ENCODE results near the gene BGLAP.

Gene BGLAP

DNA sequence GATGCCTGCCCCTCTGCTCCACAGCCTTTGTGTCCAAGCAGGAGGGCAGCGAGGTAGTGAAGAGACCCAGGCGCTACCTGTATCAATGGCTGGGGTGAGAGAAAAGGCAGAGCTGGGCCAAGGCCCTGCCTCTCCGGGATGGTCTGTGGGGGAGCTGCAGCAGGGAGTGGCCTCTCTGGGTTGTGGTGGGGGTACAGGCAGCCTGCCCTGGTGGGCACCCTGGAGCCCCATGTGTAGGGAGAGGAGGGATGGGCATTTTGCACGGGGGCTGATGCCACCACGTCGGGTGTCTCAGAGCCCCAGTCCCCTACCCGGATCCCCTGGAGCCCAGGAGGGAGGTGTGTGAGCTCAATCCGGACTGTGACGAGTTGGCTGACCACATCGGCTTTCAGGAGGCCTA lies 754 bp downstream of the BGLAP start:
- TF ChIP-seq, protein P1, sequence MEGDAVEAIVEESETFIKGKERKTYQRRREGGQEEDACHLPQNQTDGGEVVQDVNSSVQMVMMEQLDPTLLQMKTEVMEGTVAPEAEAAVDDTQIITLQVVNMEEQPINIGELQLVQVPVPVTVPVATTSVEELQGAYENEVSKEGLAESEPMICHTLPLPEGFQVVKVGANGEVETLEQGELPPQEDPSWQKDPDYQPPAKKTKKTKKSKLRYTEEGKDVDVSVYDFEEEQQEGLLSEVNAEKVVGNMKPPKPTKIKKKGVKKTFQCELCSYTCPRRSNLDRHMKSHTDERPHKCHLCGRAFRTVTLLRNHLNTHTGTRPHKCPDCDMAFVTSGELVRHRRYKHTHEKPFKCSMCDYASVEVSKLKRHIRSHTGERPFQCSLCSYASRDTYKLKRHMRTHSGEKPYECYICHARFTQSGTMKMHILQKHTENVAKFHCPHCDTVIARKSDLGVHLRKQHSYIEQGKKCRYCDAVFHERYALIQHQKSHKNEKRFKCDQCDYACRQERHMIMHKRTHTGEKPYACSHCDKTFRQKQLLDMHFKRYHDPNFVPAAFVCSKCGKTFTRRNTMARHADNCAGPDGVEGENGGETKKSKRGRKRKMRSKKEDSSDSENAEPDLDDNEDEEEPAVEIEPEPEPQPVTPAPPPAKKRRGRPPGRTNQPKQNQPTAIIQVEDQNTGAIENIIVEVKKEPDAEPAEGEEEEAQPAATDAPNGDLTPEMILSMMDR (IDR thresholded peaks at IDR 0.05; ENCODE audit: insufficient read depth, low read length, missing control alignments), result no peak
- CTCF ChIA-PET, result no interaction called here
- POLR2A ChIA-PET, result interaction anchor here (0.6 kb wide), 1 partner anchor 18 kb away, joined by 3 read pairs; no protein-coding TSS in a partner anchor
- DNase-seq (ENCODE audit: low read depth, low spot score), result no peak
- H3K4me3 ChIP-seq (ENCODE audit: low read depth, low read length), result no peak overlapping the region

GRCh38 chr1:156244126-156244525 lies 2.1 kb downstream of the BGLAP start:
- TF ChIP-seq, protein P1 (IDR thresholded peaks at IDR 0.05; ENCODE audit: insufficient read depth, low read length, missing control alignments), result no peak
- ChIA-PET POLR2A (no interaction called here), CTCF (no interaction called here)
- no peak overlapping the region for H3K4me3 ChIP-seq (ENCODE audit: low read depth, low read length)
- DNase-seq (ENCODE audit: low read depth, low spot score), result no peak

- no peak for DNase-seq (ENCODE audit: low read depth, low spot score)
- ChIA-PET POLR2A (no interaction called here), CTCF (no interaction called here)
- H3K4me3 ChIP-seq (ENCODE audit: low read depth, low read length), result no peak overlapping the region
- TF ChIP-seq, protein P1 (IDR thresholded peaks at IDR 0.05; ENCODE audit: insufficient read depth, low read length, missing control alignments), result no peak
These were observed 2.7 kb downstream of the BGLAP start for GRCh38 chr1:156244712-156245111.

- TF ChIP-seq, protein P1 (IDR thresholded peaks at IDR 0.05; ENCODE audit: insufficient read depth, low read length, missing control alignments), result no peak
- no peak for DNase-seq (ENCODE audit: low read depth, low spot score)
- H3K4me3 ChIP-seq (ENCODE audit: low read depth, low read length), result peak overlapping the region; percentile 40
- CTCF ChIA-PET, result interaction anchor here (0.7 to 1.5 kb wide), 11 partner anchors 12 to 156 kb away, joined by 3 to 6 read pairs (median 4); no protein-coding TSS in a partner anchor
- POLR2A ChIA-PET, result interaction anchor here (0.7 kb wide), 1 partner anchor 229 kb away, joined by 3 read pairs; no protein-coding TSS in a partner anchor
These were observed 3.7 kb downstream of the BGLAP start for GRCh38 chr1:156245451-156246232.

DNA sequence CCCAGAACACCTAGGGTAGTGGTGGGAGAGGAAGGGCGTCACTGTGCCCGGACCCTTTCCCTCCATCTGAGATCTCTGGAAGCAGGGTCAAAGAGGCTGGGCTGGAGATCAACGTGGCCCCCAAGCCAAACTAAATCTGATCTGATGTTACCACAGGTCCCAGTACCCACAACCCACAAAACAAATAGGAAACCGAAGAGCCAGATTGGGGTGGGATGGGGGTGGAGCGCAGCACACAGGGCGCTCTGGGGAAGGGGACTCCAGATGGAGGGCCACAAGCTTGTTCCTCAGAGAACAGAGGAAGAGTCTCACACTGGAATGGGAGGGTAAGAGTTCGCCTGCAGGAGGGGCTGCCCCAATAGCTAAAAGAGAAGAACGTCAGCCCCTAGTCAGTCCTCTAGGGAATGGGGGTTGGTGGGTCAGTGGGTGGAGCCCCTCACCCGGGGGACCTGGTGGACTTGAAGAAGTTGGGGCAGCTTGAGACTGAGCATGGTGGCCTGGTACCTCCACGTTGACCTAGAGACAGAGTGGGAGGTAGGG lies 4.3 kb downstream of the BGLAP start:
- TF ChIP-seq, protein P1 (IDR thresholded peaks at IDR 0.05; ENCODE audit: insufficient read depth, low read length, missing control alignments), result no peak
- no peak for DNase-seq (ENCODE audit: low read depth, low spot score)
- CTCF ChIA-PET, result interaction anchor here (0.7 to 1.5 kb wide), 10 partner anchors 11 to 156 kb away, joined by 3 to 6 read pairs (median 4); no protein-coding TSS in a partner anchor
- POLR2A ChIA-PET, result interaction anchor here (0.6 kb wide), 1 partner anchor 13 kb away, joined by 4 read pairs; no protein-coding TSS in a partner anchor
- H3K4me3 ChIP-seq (ENCODE audit: low read depth, low read length), result no peak overlapping the region

GRCh38 chr1:156246781-156247459 lies 4.9 kb downstream of the BGLAP start:
- H3K4me3 ChIP-seq (ENCODE audit: low read depth, low read length), result no peak overlapping the region
- ChIA-PET CTCF (interaction anchor here (0.8 to 1.5 kb wide), 8 partner anchors 11 to 157 kb away, joined by 3 to 5 read pairs (median 4); no protein-coding TSS in a partner anchor), POLR2A (interaction anchor here (0.6 kb wide), 1 partner anchor 14 kb away, joined by 4 read pairs; no protein-coding TSS in a partner anchor)
- TF ChIP-seq, protein P1 (IDR thresholded peaks at IDR 0.05; ENCODE audit: insufficient read depth, low read length, missing control alignments), result no peak
- no peak for DNase-seq (ENCODE audit: low read depth, low spot score)
